ENCODE measurements around the gene OPCML. TPM values are rescaled to one million over a fixed set of nuclear protein-coding genes. Genes with fewer than 3 reads are reported as not detected.

Gene OPCML
- total and polyA plus RNA-seq, 2 donors (not counting 1 experiment from before 2014, with no cell fraction given): not detected

GRCh38 chr11:133011604-133012003 lies 520.7 kb downstream of the OPCML start:
- no CpG with 5 or more reads among the region's 2 CpGs for WGBS (ENCODE audit: insufficient coverage)
- Mint-ChIP-seq H3K4me3 (no peak overlapping the region), H3K27ac (no peak overlapping the region), H3K9me3 (ENCODE audit: insufficient read depth) (peaks cover 2% of the 10 kb centered on the region), H3K27me3 (no peaks in the 10 kb centered on the region), H3K4me1 (no peaks in the 10 kb centered on the region)
- no peaks in the 10 kb centered on the region for H3K4me1 ChIP-seq (ENCODE audit: control insufficient read depth in 2 of 2, insufficient read depth in 2 of 2, low read length in 2 of 2)
- H3K36me3 ChIP-seq (replicated peaks in 1 of 2; ENCODE audit: control extremely low read depth in 1 of 2, control insufficient read depth in 1 of 2, extremely low read depth in 1 of 2, insufficient read depth in 2 of 2, low read length in 1 of 2): no peaks in the 10 kb centered on the region
- no peaks in the 10 kb centered on the region for H4K20me1 ChIP-seq (ENCODE audit: control insufficient read depth, insufficient read depth, low read length, poor library complexity, severe bottlenecking)
- H3K9me3 ChIP-seq (ENCODE audit: control extremely low read depth in 1 of 3, control insufficient read depth in 2 of 3, insufficient read depth in 1 of 3, low read length in 2 of 3): peaks cover 0 to 2% (median 0%) of the 10 kb centered on the region in 3 donors
- ATAC-seq (ENCODE audit: low read depth) (no peak), DNase-seq (no peak)
- H2AFZ ChIP-seq (ENCODE audit: insufficient read depth, low read depth, low read length, poor library complexity, severe bottlenecking): no peak overlapping the region
- no peaks in the 10 kb centered on the region for H3K27me3 ChIP-seq (replicated peaks in 1 of 4; ENCODE audit: control extremely low read depth in 1 of 4, control insufficient read depth in 3 of 4, insufficient read depth in 4 of 4, low read length in 3 of 4)
- H3K4me2 ChIP-seq (replicated peaks; ENCODE audit: low read depth, low read length, poor library complexity, severe bottlenecking): no peak overlapping the region
- H3K4me3 ChIP-seq (ENCODE audit: control extremely low read depth in 1 of 5, extremely low read depth in 1 of 5, insufficient read depth in 1 of 5, low read depth in 2 of 5, low read length in 4 of 5): no peak overlapping the region
- no peak overlapping the region for H3K27ac ChIP-seq (ENCODE audit: low read length in 2 of 2)
- H3K79me2 ChIP-seq (ENCODE audit: control insufficient read depth, insufficient read depth, low read length): no peaks in the 10 kb centered on the region
- ChIA-PET POLR2A (no interaction called here), CTCF (no interaction called here)
- H3K9ac ChIP-seq (ENCODE audit: low read length): no peak overlapping the region
- intact Hi-C loops (cut with micrococcal nuclease): no loop called here
- TF ChIP-seq EZH2 (IDR thresholded peaks at IDR 0.05; ENCODE audit: borderline replicate concordance, insufficient read depth, low read depth, low read length, poor library complexity, severe bottlenecking) (no peak), CTCF (IDR thresholded peaks at IDR 0.05) (no peak)

GRCh38 chr11:133007027-133007584 lies 525.2 kb downstream of the OPCML start:
- Histone ChIP-seq H3K79me2 (ENCODE audit: control insufficient read depth, insufficient read depth, low read length) (no peaks in the 10 kb centered on the region), H3K36me3 (replicated peaks in 1 of 2; ENCODE audit: control extremely low read depth in 1 of 2, control insufficient read depth in 1 of 2, extremely low read depth in 1 of 2, insufficient read depth in 2 of 2, low read length in 1 of 2) (no peaks in the 10 kb centered on the region), H4K20me1 (ENCODE audit: control insufficient read depth, insufficient read depth, low read length, poor library complexity, severe bottlenecking) (no peaks in the 10 kb centered on the region), H2AFZ (ENCODE audit: insufficient read depth, low read depth, low read length, poor library complexity, severe bottlenecking) (no peak overlapping the region), H3K9me3 (ENCODE audit: control extremely low read depth in 1 of 3, control insufficient read depth in 2 of 3, insufficient read depth in 1 of 3, low read length in 2 of 3) (peaks cover 0 to 24% (median 0%) of the 10 kb centered on the region in 3 donors), H3K4me3 (ENCODE audit: control extremely low read depth in 1 of 5, extremely low read depth in 1 of 5, insufficient read depth in 1 of 5, low read depth in 2 of 5, low read length in 4 of 5) (no peak overlapping the region), H3K4me1 (ENCODE audit: control insufficient read depth in 2 of 2, insufficient read depth in 2 of 2, low read length in 2 of 2) (no peaks in the 10 kb centered on the region), H3K4me2 (replicated peaks; ENCODE audit: low read depth, low read length, poor library complexity, severe bottlenecking) (no peak overlapping the region), H3K27ac (ENCODE audit: low read length in 2 of 2) (no peak overlapping the region), H3K27me3 (replicated peaks in 1 of 4; ENCODE audit: control extremely low read depth in 1 of 4, control insufficient read depth in 3 of 4, insufficient read depth in 4 of 4, low read length in 3 of 4) (no peaks in the 10 kb centered on the region), H3K9ac (ENCODE audit: low read length) (no peak overlapping the region)
- TF ChIP-seq CTCF (IDR thresholded peaks at IDR 0.05) (no peak), EZH2 (IDR thresholded peaks at IDR 0.05; ENCODE audit: borderline replicate concordance, insufficient read depth, low read depth, low read length, poor library complexity, severe bottlenecking) (no peak)
- no CpG with 5 or more reads among the region's 2 CpGs for WGBS (ENCODE audit: insufficient coverage)
- intact Hi-C loops (cut with micrococcal nuclease): no loop called here
- ChIA-PET POLR2A (no interaction called here), CTCF (no interaction called here)
- Mint-ChIP-seq H3K9me3 (ENCODE audit: insufficient read depth) (peaks cover 1% of the 10 kb centered on the region), H3K27me3 (no peaks in the 10 kb centered on the region), H3K4me1 (no peaks in the 10 kb centered on the region), H3K4me3 (no peak overlapping the region), H3K27ac (no peak overlapping the region)
- ATAC-seq (ENCODE audit: low read depth): no peak
- DNase-seq: no peak
